HG03280 (cell line): ENCODE results near the gene NIPSNAP3A.

Source experiments
- ATAC-seq: cut with Tn5 transposase; IDR thresholded peaks from one replicate; pipeline ENCODE4 v1.9.1; 2021; ENCODE audit warnings: mild to moderate bottlenecking, moderate library complexity; ENCODE audit not compliant: unreplicated experiment

The NIPSNAP3A gene

GRCh38 chr9:104802906-104803305 lies 55.4 kb downstream of the NIPSNAP3A start:
- no peak for ATAC-seq

GRCh38 chr9:104805441-104805840 lies 58.0 kb downstream of the NIPSNAP3A start:
- ATAC-seq: no peak

GRCh38 chr9:104808035-104808614 lies 60.6 kb downstream of the NIPSNAP3A start:
- ATAC-seq: no peak
